ENCODE measurements around the gene NFIA. TPM values are rescaled to one million over a fixed set of nuclear protein-coding genes. Genes with fewer than 3 reads are reported as not detected.
A peak's percentile ranks its signal among the peaks of the same experiment; 100 is the strongest.

Gene NFIA
- total and polyA plus RNA-seq, 12 donors = 11.2 to 117 (median 92.5) TPM

DNA sequence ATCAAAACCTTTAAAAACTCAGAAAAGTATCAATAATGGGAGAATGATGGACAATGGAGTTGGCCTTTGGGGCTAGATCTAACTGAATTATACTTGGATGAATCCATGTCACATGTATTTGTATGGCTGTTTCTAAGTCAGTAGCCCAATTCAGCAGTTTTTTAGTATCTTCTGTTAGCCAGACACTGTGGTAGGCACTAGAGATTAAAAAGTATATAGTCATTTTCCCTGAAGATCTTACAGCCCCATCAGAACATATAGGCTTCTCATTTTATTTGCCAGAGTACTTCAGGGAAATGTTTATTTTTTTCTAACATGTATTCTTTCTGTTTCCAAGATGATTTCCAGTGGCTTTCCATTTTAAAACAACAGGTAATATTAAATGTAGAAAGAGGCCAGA lies 273.7 kb downstream of the NFIA start:
- Histone ChIP-seq H3K4me1 (peaks cover 9 to 56% (median 15%) of the 10 kb centered on the region in 9 donors), H3K9me3 (no peaks in the 10 kb centered on the region), H3K27me3 (no peaks in the 10 kb centered on the region), H3K4me3 (no peak overlapping the region), H3K27ac (no peak overlapping the region), H3K36me3 (peaks cover 0 to 51% (median 12%) of the 10 kb centered on the region in 9 donors)
- intact Hi-C loops (cut with DNase I) = no loop called here
- ATAC-seq = no peak
- TF ChIP-seq, protein P1, sequence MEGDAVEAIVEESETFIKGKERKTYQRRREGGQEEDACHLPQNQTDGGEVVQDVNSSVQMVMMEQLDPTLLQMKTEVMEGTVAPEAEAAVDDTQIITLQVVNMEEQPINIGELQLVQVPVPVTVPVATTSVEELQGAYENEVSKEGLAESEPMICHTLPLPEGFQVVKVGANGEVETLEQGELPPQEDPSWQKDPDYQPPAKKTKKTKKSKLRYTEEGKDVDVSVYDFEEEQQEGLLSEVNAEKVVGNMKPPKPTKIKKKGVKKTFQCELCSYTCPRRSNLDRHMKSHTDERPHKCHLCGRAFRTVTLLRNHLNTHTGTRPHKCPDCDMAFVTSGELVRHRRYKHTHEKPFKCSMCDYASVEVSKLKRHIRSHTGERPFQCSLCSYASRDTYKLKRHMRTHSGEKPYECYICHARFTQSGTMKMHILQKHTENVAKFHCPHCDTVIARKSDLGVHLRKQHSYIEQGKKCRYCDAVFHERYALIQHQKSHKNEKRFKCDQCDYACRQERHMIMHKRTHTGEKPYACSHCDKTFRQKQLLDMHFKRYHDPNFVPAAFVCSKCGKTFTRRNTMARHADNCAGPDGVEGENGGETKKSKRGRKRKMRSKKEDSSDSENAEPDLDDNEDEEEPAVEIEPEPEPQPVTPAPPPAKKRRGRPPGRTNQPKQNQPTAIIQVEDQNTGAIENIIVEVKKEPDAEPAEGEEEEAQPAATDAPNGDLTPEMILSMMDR (IDR thresholded peaks at IDR 0.05) = no peak
- no peak for DNase-seq

DNA sequence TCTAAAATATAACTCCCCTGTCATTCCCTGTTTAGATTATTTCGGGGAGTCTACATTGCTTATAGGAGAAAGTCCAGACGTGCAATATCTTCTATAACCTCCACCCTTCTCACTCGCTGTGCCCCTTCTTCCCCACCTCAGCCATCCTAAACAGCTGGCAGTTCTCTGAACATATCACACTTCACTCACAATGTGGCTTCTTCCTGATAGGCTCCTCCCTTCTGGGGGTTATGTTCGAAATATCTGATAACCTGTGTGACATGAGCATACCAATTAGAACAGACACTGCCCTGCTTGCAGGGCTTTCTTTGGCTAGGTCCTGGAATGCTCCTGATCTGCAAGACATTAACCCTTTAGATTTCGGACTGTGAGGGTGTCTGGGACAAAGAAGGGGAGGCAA lies 274.6 kb downstream of the NFIA start:
- Histone ChIP-seq H3K9me3 (no peaks in the 10 kb centered on the region), H3K4me3 (no peak overlapping the region), H3K36me3 (peaks cover 0 to 55% (median 12%) of the 10 kb centered on the region in 9 donors), H3K27me3 (no peaks in the 10 kb centered on the region), H3K27ac (peak overlapping the region in 1 of 10 donors; percentile 35), H3K4me1 (peaks cover 9 to 52% (median 15%) of the 10 kb centered on the region in 9 donors)
- TF ChIP-seq, protein P1 (IDR thresholded peaks at IDR 0.05) = no peak
- 50 to 52% methylated on average over 5 of the region's 5 CpGs for WGBS, 2 donors
- DNase-seq (no peak), ATAC-seq (no peak)
- intact Hi-C loops (cut with DNase I) = no loop called here

DNA sequence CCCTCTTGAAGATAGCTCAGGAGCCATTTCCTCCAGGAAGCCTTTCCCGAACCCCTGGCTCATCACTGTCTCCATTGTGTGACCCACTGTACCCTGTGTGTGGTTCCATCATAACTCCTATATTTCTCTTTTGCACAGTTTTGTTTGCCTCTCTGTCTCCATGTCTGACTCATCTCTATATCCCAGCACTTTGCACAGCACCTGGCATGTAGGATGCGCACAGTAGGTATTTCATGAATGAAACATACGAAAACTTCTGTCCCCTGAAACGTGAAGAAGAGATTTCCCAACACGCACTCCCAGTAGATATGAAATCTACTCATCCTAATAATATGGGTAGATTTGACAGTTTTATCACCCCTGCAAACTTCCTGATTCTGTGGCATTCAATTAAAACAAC lies 275.2 kb downstream of the NFIA start:
- no peaks in the 10 kb centered on the region for H3K27me3 ChIP-seq
- peaks cover 0 to 59% (median 12%) of the 10 kb centered on the region in 9 donors for H3K36me3 ChIP-seq
- no peak for DNase-seq
- intact Hi-C loops (cut with DNase I) = no loop called here
- H3K27ac ChIP-seq = no peak overlapping the region
- TF ChIP-seq, protein P1 (IDR thresholded peaks at IDR 0.05) = no peak
- WGBS, 2 donors = 93 to 96% methylated on average over 5 of the region's 5 CpGs
- H3K9me3 ChIP-seq = no peaks in the 10 kb centered on the region
- no peak for ATAC-seq
- H3K4me3 ChIP-seq = no peak overlapping the region
- peaks cover 6 to 52% (median 20%) of the 10 kb centered on the region in 9 donors for H3K4me1 ChIP-seq

DNA sequence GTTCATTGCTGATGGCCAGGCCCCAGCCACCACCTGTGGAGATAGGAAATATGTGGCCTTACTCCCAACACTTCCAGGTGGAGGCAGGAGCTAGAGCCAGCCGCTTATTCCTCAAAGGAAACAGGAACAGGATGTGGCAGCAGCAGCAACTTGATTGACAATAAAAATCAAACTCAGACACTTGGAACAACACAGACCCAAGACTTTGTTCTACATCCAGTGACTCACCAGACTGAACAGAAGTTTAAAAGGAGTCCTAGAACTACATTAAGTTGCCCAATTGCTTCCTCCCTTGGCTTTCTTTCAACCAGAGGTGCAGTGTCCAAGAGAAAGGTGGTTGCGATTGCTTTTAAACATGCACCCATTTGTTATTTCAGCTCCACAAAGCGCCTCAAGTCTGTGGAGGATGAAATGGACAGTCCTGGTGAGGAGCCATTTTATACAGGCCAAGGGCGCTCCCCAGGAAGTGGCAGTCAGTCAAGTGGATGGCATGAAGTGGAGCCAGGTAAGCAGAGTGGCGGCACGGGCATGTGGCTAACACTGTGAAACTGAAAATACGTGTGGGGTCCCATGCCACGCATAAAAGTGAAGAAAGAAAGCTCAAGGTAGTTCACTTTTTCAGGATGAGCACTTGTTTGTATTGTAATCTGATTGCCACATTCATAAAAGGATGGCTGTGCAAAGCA lies 276.6 kb downstream of the NFIA start:
- peaks cover 0 to 46% (median 12%) of the 10 kb centered on the region in 9 donors for H3K36me3 ChIP-seq
- TF ChIP-seq, protein P1 (IDR thresholded peaks at IDR 0.05) = no peak
- intact Hi-C loops (cut with DNase I) = no loop called here
- peak overlapping the region in 2 of 10 donors; percentile 6 to 12 for H3K27ac ChIP-seq
- WGBS, 2 donors = 88 to 92% methylated on average over 8 of the region's 8 CpGs
- DNase-seq (no peak), ATAC-seq (peak in 3 of 8 donors; percentile 19 to 39 (median 34))
- no peaks in the 10 kb centered on the region for H3K9me3 ChIP-seq
- H3K4me3 ChIP-seq = no peak overlapping the region
- no peaks in the 10 kb centered on the region for H3K27me3 ChIP-seq
- peaks cover 0 to 45% (median 20%) of the 10 kb centered on the region in 9 donors for H3K4me1 ChIP-seq
